Neuron (in vitro differentiated cells): ENCODE results near the gene MEGF8.

Experiments
- H2AFZ ChIP-seq: one replicate; pipeline ENCODE4 v1.6.1; 2013; ENCODE audit warnings: low read depth, mild to moderate bottlenecking, inconsistent platforms, low read length, moderate library complexity
- H3K27me3 ChIP-seq: one replicate; pipeline ENCODE4 v1.6.1; 2013; ENCODE audit warnings: low read length; ENCODE audit not compliant: insufficient read depth
- H3K36me3 ChIP-seq: one replicate; pipeline ENCODE4 v1.6.1; 2013; ENCODE audit warnings: low read length; ENCODE audit not compliant: insufficient read depth
- H3K4me1 ChIP-seq: one replicate; pipeline ENCODE4 v1.6.1; 2013; ENCODE audit warnings: low read length; ENCODE audit not compliant: insufficient read depth
- H3K4me3 ChIP-seq: 2 replicates; pipeline ENCODE4 v1.5.1; 2013; ENCODE audit warnings: mild to moderate bottlenecking, low read length, moderate library complexity
- H3K9me3 ChIP-seq: one replicate; pipeline ENCODE4 v1.6.1; 2013; ENCODE audit warnings: low read length

Gene MEGF8

DNA sequence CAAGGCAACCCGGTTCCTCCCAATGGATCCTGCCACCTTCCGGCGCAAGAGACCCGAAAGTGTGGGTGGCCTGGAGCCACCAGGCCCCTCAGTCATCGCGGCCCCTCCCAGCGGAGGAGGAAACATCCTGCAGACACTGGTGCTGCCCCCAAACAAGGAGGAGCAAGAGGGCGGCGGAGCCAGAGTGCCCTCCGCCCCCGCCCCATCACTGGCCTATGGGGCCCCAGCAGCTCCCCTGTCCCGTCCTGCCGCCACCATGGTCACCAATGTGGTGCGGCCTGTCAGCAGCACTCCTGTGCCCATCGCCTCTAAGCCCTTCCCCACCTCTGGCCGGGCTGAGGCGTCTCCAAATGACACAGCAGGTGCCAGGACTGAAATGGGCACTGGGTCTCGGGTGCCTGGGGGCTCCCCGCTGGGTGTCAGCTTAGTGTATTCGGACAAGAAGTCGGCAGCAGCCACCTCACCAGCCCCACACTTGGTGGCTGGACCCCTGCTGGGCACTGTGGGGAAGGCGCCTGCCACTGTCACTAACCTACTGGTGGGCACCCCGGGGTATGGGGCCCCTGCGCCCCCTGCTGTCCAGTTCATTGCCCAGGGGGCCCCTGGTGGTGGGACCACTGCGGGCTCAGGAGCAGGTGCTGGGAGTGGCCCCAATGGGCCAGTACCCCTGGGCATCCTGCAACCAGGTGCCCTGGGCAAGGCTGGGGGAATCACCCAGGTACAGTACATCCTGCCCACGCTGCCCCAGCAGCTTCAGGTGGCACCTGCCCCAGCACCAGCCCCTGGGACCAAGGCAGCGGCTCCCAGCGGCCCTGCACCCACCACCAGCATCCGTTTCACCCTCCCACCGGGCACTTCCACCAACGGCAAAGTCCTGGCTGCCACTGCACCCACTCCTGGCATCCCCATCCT, 34.7 kb upstream of the MEGF8 start:
- Histone ChIP-seq H3K4me3 (no peak overlapping the region), H3K36me3 (peaks cover 80% of the 10 kb centered on the region), H2AFZ (no peak overlapping the region), H3K9me3 (no peaks in the 10 kb centered on the region), H3K4me1 (peaks cover 5% of the 10 kb centered on the region), H3K27me3 (no peaks in the 10 kb centered on the region)

DNA sequence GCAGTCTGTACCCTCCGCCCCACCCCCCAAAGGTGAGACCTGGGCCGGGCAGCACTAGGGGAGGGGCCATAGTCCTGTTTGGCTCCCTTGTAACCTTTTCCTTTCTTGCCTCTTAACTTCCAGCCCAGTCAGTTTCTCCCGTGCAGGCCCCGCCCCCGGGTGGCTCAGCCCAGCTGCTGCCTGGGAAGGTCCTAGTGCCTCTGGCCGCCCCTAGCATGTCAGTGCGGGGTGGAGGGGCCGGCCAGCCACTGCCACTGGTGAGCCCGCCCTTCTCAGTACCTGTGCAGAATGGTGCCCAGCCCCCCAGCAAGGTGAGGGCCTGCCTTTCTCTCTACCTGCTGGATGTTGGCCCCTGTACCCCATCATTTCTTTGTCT, 34.0 kb upstream of the MEGF8 start:
- no peaks in the 10 kb centered on the region for H3K9me3 ChIP-seq
- no peaks in the 10 kb centered on the region for H3K4me1 ChIP-seq
- peaks cover 83% of the 10 kb centered on the region for H3K36me3 ChIP-seq
- H3K4me3 ChIP-seq = no peak overlapping the region
- H2AFZ ChIP-seq = no peak overlapping the region
- H3K27me3 ChIP-seq = no peaks in the 10 kb centered on the region

DNA sequence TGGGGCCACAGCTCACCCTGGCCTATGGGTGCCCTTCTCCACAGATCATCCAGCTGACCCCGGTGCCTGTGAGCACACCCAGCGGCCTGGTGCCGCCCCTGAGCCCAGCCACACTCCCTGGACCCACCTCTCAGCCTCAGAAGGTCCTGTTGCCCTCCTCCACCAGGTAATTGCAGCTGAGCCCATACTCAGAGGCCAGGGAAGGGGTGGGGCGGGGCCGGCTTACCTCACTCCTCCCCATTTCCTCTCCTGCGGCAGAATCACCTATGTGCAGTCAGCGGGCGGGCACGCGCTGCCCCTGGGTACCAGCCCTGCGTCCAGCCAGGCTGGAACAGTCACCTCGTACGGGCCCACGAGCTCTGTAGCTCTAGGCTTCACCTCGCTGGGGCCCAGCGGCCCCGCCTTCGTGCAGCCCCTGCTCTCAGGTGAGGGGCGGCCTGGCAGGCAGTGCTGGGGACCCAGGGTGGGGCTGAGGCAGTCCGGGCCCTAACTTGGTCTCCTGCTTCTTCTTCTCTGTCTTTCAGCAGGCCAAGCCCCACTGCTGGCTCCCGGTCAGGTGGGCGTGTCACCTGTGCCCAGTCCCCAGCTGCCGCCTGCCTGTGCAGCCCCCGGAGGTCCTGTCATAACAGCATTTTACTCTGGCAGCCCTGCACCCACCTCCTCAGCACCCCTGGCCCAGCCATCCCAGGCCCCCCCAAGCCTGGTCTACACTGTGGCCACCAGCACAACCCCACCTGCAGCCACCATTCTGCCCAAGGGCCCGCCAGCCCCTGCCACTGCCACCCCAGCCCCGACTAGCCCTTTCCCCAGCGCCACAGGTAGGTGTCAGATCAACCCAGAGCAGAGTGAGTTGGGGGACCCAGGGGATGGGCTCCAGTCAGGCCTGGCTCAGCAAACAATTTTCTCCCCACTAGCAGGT, 33.1 kb upstream of the MEGF8 start:
- Histone ChIP-seq H3K4me3 (no peak overlapping the region), H3K4me1 (no peaks in the 10 kb centered on the region), H3K27me3 (no peaks in the 10 kb centered on the region), H3K36me3 (peaks cover 85% of the 10 kb centered on the region), H3K9me3 (no peaks in the 10 kb centered on the region), H2AFZ (no peak overlapping the region)

DNA sequence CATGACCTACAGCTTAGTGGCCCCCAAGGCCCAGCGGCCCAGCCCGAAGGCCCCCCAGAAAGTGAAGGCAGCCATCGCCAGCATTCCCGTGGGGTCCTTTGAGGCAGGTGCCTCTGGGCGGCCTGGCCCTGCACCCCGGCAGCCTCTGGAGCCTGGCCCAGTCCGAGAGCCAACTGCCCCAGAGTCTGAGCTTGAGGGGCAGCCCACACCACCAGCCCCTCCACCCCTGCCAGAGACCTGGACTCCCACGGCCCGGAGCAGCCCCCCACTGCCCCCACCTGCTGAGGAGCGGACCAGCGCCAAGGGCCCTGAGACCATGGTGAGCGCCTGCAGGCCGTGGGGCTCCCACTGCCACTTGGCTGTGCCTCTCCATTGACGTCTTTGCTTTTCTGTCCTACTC, 32.5 kb upstream of the MEGF8 start:
- Histone ChIP-seq H3K27me3 (no peaks in the 10 kb centered on the region), H3K4me3 (no peak overlapping the region), H3K4me1 (no peaks in the 10 kb centered on the region), H2AFZ (no peak overlapping the region), H3K9me3 (no peaks in the 10 kb centered on the region), H3K36me3 (peaks cover 81% of the 10 kb centered on the region)

DNA sequence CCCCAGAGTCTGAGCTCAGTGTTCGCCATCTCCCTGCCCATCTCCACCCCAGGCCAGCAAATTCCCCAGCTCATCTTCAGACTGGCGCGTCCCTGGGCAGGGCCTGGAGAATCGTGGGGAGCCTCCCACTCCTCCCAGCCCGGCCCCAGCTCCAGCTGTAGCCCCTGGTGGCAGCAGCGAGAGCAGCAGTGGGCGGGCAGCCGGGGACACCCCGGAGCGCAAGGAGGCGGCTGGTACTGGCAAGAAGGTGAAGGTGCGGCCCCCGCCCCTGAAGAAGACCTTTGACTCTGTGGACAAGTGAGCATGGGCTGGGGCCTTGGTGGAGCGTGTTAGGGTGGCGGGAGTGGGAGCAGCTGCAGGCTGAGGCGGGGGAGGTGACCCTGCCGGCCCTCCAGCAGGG, 31.9 kb upstream of the MEGF8 start:
- no peaks in the 10 kb centered on the region for H3K9me3 ChIP-seq
- no peaks in the 10 kb centered on the region for H3K4me1 ChIP-seq
- H3K27me3 ChIP-seq = no peaks in the 10 kb centered on the region
- peaks cover 76% of the 10 kb centered on the region for H3K36me3 ChIP-seq
- no peak overlapping the region for H3K4me3 ChIP-seq
- H2AFZ ChIP-seq = no peak overlapping the region

DNA sequence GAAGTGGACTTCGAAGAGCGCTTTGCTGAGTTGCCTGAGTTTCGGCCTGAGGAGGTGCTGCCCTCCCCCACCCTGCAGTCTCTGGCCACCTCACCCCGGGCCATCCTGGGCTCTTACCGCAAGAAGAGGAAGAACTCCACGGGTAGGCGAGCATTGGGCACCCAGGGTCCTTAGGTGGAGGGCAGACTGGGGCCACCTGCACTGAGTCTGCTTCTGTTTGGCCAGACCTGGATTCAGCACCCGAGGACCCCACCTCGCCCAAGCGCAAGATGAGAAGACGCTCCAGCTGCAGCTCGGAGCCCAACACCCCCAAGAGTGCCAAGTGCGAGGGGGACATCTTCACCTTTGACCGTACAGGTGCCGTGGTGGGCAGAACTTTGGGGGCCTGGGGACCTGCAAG, 31.5 kb upstream of the MEGF8 start:
- H3K27me3 ChIP-seq = no peaks in the 10 kb centered on the region
- peaks cover 72% of the 10 kb centered on the region for H3K36me3 ChIP-seq
- H2AFZ ChIP-seq = no peak overlapping the region
- no peak overlapping the region for H3K4me3 ChIP-seq
- no peaks in the 10 kb centered on the region for H3K9me3 ChIP-seq
- H3K4me1 ChIP-seq = no peaks in the 10 kb centered on the region

DNA sequence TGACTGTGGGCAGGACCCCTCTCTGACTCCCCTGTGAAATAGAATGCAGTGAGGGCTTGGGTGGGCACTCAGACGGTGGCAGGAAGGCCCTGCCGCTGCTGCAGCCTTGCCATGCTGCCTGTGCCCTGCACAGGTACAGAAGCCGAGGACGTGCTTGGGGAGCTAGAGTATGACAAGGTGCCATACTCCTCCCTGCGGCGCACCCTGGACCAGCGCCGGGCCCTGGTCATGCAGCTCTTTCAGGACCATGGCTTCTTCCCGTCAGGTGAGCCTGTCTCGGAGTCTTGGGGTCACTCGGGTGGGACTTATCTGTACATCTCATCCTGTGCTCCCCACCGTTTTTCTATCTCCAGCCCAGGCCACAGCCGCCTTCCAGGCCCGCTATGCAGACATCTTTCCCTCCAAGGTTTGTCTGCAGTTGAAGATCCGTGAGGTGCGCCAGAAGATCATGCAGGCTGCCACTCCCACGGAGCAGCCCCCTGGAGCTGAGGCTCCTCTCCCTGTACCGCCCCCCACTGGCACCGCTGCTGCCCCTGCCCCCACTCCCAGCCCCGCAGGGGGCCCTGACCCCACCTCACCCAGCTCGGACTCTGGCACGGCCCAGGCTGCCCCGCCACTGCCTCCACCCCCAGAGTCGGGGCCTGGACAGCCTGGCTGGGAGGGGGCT, 30.8 kb upstream of the MEGF8 start:
- Histone ChIP-seq H3K36me3 (peaks cover 66% of the 10 kb centered on the region), H3K4me3 (no peak overlapping the region), H3K4me1 (no peaks in the 10 kb centered on the region), H3K27me3 (no peaks in the 10 kb centered on the region), H3K9me3 (no peaks in the 10 kb centered on the region), H2AFZ (no peak overlapping the region)

DNA sequence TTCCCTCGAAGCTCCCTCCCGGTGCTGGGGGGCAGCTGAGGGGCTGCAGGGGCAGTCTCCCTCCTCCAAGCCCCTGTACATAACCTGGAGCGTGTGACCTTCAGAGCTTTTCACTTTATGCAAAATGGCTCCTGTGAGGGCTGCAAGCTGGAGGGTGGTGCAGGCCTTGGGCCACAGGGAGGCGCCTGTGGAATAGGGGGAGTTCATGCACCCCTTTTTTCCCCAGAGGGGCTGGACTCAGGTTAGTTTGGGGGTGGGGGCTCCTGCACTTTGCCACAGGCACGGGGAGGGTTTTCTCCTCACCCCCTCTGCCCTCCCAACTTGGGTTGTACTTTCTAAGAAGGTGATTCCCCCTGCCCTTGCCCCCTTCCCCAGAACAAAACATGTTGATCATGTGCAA, 30.1 kb upstream of the MEGF8 start:
- H3K27me3 ChIP-seq = no peaks in the 10 kb centered on the region
- H3K4me1 ChIP-seq = no peaks in the 10 kb centered on the region
- no peak overlapping the region for H2AFZ ChIP-seq
- H3K36me3 ChIP-seq = peaks cover 64% of the 10 kb centered on the region
- no peaks in the 10 kb centered on the region for H3K9me3 ChIP-seq
- H3K4me3 ChIP-seq = no peak overlapping the region

DNA sequence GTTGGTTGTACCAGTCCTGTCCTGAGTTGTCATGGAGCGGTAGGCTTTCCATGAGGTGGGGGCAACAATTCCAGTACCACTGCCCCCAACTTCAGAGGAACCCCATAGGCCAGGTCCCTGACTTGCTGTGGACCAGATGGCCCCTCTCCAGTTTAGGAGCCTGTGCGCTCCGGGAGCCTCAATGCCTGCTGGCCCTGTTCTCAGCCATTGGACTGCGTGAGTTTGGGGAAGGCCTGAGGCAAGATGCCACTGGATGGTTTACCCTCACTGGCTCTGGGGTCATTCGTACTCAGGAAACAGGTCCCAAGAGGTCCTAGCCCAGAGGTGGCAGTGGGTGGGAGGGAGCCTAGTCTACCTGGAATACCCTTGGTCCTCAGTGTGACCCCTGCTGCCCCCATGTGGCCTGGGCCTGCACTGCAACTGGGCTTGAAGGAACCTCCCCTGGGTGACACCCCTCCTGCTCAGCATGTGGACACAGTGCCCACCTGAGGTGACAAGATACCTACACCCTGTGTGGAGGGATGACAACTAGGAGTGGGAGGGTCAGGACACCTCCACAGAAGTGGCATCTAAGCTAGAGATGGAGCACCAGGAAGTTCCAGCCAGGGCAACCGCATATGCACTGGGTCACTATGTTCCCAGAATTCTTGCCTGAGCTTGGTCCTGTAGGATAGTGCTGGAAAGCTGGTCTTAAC, 29.5 kb upstream of the MEGF8 start:
- H3K4me1 ChIP-seq = peaks cover under 1% of the 10 kb centered on the region
- H3K36me3 ChIP-seq = peaks cover 58% of the 10 kb centered on the region
- H3K9me3 ChIP-seq = no peaks in the 10 kb centered on the region
- no peak overlapping the region for H3K4me3 ChIP-seq
- H3K27me3 ChIP-seq = no peaks in the 10 kb centered on the region
- H2AFZ ChIP-seq = no peak overlapping the region

DNA sequence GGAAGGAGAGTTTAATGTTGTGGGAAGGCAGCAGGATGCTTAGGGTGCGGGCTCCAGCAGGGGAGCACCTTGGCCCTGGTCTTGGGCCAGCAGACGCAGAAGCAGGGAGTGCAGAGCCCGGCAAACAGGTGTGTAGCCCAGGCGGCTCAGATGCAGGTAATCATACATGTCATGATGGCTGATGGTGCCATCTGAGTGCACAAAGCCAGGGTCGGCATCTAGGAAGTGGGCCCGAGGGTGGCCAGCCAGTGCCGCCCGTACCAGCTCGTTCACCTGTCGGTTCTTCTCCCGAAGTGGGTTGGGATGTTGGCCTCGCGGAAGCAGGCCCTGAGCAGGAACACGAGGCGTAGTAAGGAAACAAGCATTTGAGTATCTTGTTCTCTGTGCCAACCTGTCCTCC, 28.4 kb upstream of the MEGF8 start:
- Histone ChIP-seq H2AFZ (no peak overlapping the region), H3K27me3 (no peaks in the 10 kb centered on the region), H3K4me1 (peaks cover 9% of the 10 kb centered on the region), H3K4me3 (no peak overlapping the region), H3K36me3 (peaks cover 48% of the 10 kb centered on the region), H3K9me3 (no peaks in the 10 kb centered on the region)

DNA sequence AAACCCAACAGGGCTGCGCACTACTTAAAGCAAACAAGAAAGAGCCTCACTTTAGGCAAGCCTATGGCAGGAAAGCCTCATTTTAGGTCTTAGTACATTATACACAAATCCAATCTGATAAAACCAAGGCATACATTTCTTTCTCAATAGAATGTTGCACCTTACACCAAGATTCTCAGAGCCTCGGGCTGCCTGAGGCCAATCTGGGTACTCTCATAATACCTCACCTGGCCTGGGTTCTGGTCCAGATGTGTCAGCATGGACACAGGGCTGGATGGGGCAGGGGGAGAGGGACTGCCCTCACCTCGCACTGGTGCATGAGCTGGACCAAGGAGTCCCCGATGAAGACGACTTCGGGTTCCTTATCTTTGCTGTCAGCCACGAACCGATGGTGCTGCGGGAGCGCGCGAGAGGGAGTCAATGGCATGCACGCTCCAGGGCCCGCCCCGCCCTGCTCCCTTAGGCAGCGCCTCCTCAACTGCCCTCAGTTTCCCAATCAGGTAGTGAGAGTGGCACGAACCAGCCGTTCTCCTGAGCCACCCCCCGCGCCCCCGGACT, 23.7 kb upstream of the MEGF8 start, which contains the start of gene PRR19:
TSS of gene PRR19 (plus strand) at position 487 of the 558 bp plus-strand sequence. CDS start 7,453 bp downstream, outside the sequence.
- Histone ChIP-seq H3K36me3 (peaks cover 15% of the 10 kb centered on the region), H2AFZ (peak within 1 kb of the TSS; percentile 51), H3K4me3 (peak within 1 kb of the TSS; percentile 79), H3K27me3 (no peaks in the 10 kb centered on the region), H3K9me3 (no peaks in the 10 kb centered on the region), H3K4me1 (peaks cover 17% of the 10 kb centered on the region)

DNA sequence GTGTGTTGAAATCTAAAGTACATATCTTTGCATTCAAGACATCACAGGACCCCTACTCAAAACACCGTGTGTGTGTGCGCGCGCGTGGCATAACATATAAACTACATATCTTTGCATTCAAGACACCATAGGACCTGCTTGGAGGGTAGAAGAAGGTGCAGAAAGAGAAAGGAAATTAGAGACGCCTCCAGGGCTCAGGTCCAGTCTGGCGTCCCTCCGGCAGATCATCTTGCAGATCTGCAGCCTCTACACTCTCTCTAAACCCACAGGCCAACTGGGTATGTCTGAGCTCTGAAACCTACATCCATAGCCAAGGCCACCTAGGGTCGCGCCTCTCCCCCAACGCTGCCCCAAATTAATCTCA, 22.4 kb upstream of the MEGF8 start:
- Histone ChIP-seq H3K4me1 (peaks cover 17% of the 10 kb centered on the region), H2AFZ (peak overlapping the region; percentile 51), H3K27me3 (no peaks in the 10 kb centered on the region), H3K36me3 (peaks cover 7% of the 10 kb centered on the region), H3K9me3 (peaks cover 3% of the 10 kb centered on the region), H3K4me3 (peak overlapping the region; percentile 79)
